ENCODE data around the gene ARHGAP12. TPM values are rescaled to one million over a fixed set of nuclear protein-coding genes. Genes with fewer than 3 reads are reported as not detected.
"Not testable (repeated sequence)": the region's sequence is repeated elsewhere in the genome, so short reads cannot be mapped to it uniquely, and the experiment has no call there.

The ARHGAP12 gene
- polyA plus RNA-seq, 1 donor = 47.2 TPM

DNA sequence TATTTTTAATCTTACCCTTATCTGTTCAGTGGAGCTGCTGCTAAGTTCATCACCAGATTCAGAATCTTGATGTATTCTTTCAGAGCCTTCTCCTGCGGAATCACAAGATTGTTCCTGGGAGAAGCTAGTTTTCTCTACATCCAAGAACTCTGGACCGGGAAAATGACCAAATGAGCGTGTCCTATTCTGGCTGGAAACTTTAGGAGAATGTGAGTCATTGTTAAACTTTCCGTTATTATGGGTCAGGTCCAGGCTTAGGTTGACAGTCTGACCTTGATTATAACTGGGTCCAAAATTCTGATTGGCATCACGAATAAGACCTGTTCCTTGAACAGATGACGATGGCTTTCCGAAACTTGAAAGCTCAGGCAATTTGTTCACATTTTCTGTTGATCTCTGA is 20.5 kb downstream of the ARHGAP12 start:
- H3K4me3 ChIP-seq (ENCODE audit: low read length) = no peak overlapping the region
- H3K36me3 ChIP-seq (ENCODE audit: control insufficient read depth, insufficient read depth, low read length) = peaks cover 24% of the 10 kb centered on the region
- peaks cover 4% of the 10 kb centered on the region for H3K4me1 ChIP-seq (ENCODE audit: control insufficient read depth, insufficient read depth, low read length)
- no CpG with 5 or more reads among the region's 7 CpGs for WGBS (ENCODE audit: insufficient coverage, low lambda C conversion rate)
- no peaks in the 10 kb centered on the region for H3K9me3 ChIP-seq (ENCODE audit: control insufficient read depth, low read depth, low read length)
- no peak overlapping the region for H3K27ac ChIP-seq (ENCODE audit: low read length)
- no peak for DNase-seq
- H3K27me3 ChIP-seq (ENCODE audit: control insufficient read depth, insufficient read depth, low read length) = no peaks in the 10 kb centered on the region

DNA sequence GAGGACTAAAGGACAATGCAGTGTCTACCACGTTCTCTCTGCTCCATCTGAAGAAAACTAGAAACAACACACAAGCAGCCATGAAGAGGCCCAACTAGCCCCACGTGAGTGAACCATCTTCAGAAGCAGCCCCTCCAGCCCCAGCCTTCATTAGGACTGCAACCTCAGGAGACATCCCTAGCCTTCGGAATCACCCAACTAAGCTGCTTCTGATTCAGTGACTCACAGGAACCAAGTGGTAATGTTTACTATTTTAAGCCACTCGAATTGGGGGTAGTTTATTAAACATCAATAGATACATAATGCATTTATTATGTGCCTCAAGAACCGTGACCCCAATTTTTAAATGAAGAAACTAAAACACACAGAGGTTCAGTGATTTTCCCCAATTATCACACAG is 22.6 kb downstream of the ARHGAP12 start:
- no peaks in the 10 kb centered on the region for H3K4me1 ChIP-seq (ENCODE audit: control insufficient read depth, insufficient read depth, low read length)
- WGBS (ENCODE audit: insufficient coverage, low lambda C conversion rate) = no CpG with 5 or more reads among the region's 5 CpGs
- no peaks in the 10 kb centered on the region for H3K9me3 ChIP-seq (ENCODE audit: control insufficient read depth, low read depth, low read length)
- H3K36me3 ChIP-seq (ENCODE audit: control insufficient read depth, insufficient read depth, low read length) = peaks cover 31% of the 10 kb centered on the region
- no peak overlapping the region for H3K4me3 ChIP-seq (ENCODE audit: low read length)
- no peak for DNase-seq
- no peak overlapping the region for H3K27ac ChIP-seq (ENCODE audit: low read length)
- H3K27me3 ChIP-seq (ENCODE audit: control insufficient read depth, insufficient read depth, low read length) = no peaks in the 10 kb centered on the region

DNA sequence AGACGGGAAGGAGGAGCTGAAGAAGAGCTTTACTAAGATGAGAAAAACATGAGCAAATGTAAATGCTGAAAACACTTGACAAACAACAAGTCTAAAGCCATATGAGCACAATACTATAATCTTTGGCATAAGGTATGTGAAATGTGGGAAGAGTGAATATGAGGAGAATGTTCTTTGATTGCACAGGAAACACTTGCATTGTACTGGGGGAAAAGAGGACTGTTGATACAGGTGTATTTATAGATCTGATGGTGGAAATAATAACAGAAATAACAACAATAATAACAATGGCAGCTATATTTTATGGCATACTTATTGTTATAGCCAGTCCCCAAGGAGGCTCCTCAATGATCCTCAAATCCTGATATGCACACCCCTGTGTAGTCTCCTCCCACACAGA is 23.0 kb downstream of the ARHGAP12 start:
- 80% methylated on average over 1 of the region's 1 CpG for WGBS (ENCODE audit: insufficient coverage, low lambda C conversion rate)
- no peaks in the 10 kb centered on the region for H3K27me3 ChIP-seq (ENCODE audit: control insufficient read depth, insufficient read depth, low read length)
- DNase-seq = no peak
- H3K36me3 ChIP-seq (ENCODE audit: control insufficient read depth, insufficient read depth, low read length) = peaks cover 33% of the 10 kb centered on the region
- H3K9me3 ChIP-seq (ENCODE audit: control insufficient read depth, low read depth, low read length) = no peaks in the 10 kb centered on the region
- H3K4me3 ChIP-seq (ENCODE audit: low read length) = no peak overlapping the region
- no peaks in the 10 kb centered on the region for H3K4me1 ChIP-seq (ENCODE audit: control insufficient read depth, insufficient read depth, low read length)
- no peak overlapping the region for H3K27ac ChIP-seq (ENCODE audit: low read length)

DNA sequence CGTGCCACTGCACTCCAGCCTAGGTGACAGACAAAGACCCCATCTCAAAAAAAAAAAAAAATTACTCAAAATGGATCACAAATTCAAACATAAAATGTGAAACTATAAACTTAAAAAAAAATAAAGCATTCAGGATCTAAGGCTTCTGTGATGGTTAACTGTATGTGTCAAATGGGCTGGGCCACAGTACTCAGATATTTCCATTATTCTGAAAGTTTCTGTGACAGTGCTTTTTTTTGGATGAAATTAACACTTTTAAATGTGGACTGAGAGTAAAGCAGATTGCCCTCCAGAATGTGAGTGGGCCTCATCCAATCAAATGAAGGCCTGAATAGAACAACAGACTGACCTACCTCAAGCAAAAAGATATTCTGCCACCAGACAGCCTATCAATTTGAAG is 26.0 kb downstream of the ARHGAP12 start:
- Histone ChIP-seq H3K4me3 (ENCODE audit: low read length) (no peak overlapping the region), H3K4me1 (ENCODE audit: control insufficient read depth, insufficient read depth, low read length) (no peaks in the 10 kb centered on the region), H3K27ac (ENCODE audit: low read length) (no peak overlapping the region), H3K9me3 (ENCODE audit: control insufficient read depth, low read depth, low read length) (no peaks in the 10 kb centered on the region), H3K27me3 (ENCODE audit: control insufficient read depth, insufficient read depth, low read length) (no peaks in the 10 kb centered on the region), H3K36me3 (ENCODE audit: control insufficient read depth, insufficient read depth, low read length) (peaks cover 30% of the 10 kb centered on the region)
- no CpG with 5 or more reads among the region's 1 CpG for WGBS (ENCODE audit: insufficient coverage, low lambda C conversion rate)
- no peak for DNase-seq

DNA sequence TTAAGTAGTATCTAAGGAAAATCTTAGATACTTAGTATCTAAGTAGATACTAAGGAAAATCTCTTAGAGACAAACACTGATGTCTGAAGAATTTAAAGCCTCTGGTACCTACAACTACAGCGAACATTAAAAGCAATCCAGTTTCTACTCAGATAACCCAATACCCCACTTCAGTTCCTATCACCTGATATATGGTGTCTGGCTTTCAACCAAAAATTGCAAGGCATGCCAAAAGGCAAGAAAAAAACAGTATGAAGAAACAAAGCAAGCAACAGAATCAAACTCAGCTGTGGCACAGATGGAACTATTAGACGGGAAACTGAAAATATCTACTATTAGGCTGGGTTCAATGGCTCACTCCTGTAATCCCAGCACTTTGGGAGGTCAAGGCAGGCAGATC is 31.1 kb downstream of the ARHGAP12 start:
- no peaks in the 10 kb centered on the region for H3K4me1 ChIP-seq (ENCODE audit: control insufficient read depth, insufficient read depth, low read length)
- H3K9me3 ChIP-seq (ENCODE audit: control insufficient read depth, low read depth, low read length) = no peaks in the 10 kb centered on the region
- H3K4me3 ChIP-seq (ENCODE audit: low read length) = no peak overlapping the region
- H3K27me3 ChIP-seq (ENCODE audit: control insufficient read depth, insufficient read depth, low read length) = no peaks in the 10 kb centered on the region
- no peak overlapping the region for H3K27ac ChIP-seq (ENCODE audit: low read length)
- peaks cover 13% of the 10 kb centered on the region for H3K36me3 ChIP-seq (ENCODE audit: control insufficient read depth, insufficient read depth, low read length)
- DNase-seq = no peak
- WGBS (ENCODE audit: insufficient coverage, low lambda C conversion rate) = no CpG with 5 or more reads among the region's 2 CpGs

DNA sequence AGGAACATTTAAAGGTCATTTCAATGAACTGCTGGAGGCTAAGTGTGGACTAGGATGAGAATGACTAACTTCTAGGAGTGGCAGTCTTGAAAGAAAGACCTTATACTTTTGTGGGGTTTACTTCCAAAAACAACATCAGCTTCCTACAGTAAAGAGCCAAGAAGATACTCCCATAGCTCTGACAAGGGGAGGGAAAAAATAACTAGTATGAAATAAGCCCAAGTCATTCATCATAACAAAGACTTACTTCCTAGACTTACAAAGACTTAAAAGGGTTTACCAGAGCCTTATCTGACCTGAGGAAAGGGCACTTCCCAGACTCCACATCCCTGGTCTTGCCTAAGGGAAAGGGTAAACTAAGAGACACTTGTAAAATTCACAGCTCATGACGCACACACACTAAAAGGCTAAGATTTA is 31.7 kb downstream of the ARHGAP12 start:
- Histone ChIP-seq H3K27me3 (ENCODE audit: control insufficient read depth, insufficient read depth, low read length) (no peaks in the 10 kb centered on the region), H3K9me3 (ENCODE audit: control insufficient read depth, low read depth, low read length) (no peaks in the 10 kb centered on the region), H3K36me3 (ENCODE audit: control insufficient read depth, insufficient read depth, low read length) (peaks cover 13% of the 10 kb centered on the region), H3K4me3 (ENCODE audit: low read length) (no peak overlapping the region), H3K27ac (ENCODE audit: low read length) (no peak overlapping the region), H3K4me1 (ENCODE audit: control insufficient read depth, insufficient read depth, low read length) (no peaks in the 10 kb centered on the region)
- no peak for DNase-seq
- no CpG with 5 or more reads among the region's 1 CpG for WGBS (ENCODE audit: insufficient coverage, low lambda C conversion rate)

DNA sequence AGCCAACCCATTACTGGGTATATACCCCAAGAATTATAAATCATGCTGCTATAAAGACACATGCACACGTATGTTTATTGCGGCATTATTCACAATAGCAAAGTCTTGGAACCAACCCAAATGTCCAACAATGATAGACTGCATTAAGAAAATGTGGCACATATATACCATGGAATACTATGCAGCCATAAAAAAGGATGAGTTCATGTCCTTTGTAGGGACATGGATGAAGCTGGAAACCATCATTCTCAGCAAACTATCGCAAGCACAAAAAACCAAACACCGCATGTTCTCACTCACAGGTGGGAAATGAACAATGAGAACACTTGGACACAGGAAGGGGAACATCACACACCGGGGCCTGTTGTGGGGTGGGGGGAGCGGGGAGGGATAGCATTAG is 32.9 kb downstream of the ARHGAP12 start:
- H3K4me3 ChIP-seq (ENCODE audit: low read length); DNase-seq; H3K27ac ChIP-seq (ENCODE audit: low read length); H3K4me1 ChIP-seq (ENCODE audit: control insufficient read depth, insufficient read depth, low read length); H3K36me3 ChIP-seq (ENCODE audit: control insufficient read depth, insufficient read depth, low read length); H3K9me3 ChIP-seq (ENCODE audit: control insufficient read depth, low read depth, low read length); H3K27me3 ChIP-seq (ENCODE audit: control insufficient read depth, insufficient read depth, low read length): not testable (repeated sequence)
- WGBS (ENCODE audit: insufficient coverage, low lambda C conversion rate) = no CpG with 5 or more reads among the region's 6 CpGs

DNA sequence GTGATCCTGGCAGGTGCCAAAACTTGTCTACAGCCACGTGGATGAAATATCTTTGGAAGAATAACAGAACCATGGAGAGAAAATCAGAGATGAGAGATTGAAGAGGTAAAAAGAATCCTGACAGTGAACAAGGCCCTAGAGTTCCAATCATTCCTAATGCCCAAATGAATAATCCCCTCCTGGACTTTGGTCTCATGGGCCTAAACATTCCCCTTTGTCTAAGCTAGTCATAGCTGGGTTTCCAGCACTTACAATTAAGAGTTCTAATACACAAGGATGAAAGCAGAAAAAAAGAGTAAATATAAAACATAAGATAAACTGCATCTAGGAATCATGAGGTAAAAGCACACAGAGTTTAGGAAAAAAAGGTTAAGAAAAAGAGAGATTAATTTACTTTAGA is 40.2 kb downstream of the ARHGAP12 start:
- no peak overlapping the region for H3K4me3 ChIP-seq (ENCODE audit: low read length)
- H3K27me3 ChIP-seq (ENCODE audit: control insufficient read depth, insufficient read depth, low read length) = no peaks in the 10 kb centered on the region
- no peak overlapping the region for H3K27ac ChIP-seq (ENCODE audit: low read length)
- no peaks in the 10 kb centered on the region for H3K9me3 ChIP-seq (ENCODE audit: control insufficient read depth, low read depth, low read length)
- no peaks in the 10 kb centered on the region for H3K36me3 ChIP-seq (ENCODE audit: control insufficient read depth, insufficient read depth, low read length)
- DNase-seq = no peak
- WGBS (ENCODE audit: insufficient coverage, low lambda C conversion rate) = 80% methylated on average over 1 of the region's 1 CpG
- H3K4me1 ChIP-seq (ENCODE audit: control insufficient read depth, insufficient read depth, low read length) = peaks cover 2% of the 10 kb centered on the region

DNA sequence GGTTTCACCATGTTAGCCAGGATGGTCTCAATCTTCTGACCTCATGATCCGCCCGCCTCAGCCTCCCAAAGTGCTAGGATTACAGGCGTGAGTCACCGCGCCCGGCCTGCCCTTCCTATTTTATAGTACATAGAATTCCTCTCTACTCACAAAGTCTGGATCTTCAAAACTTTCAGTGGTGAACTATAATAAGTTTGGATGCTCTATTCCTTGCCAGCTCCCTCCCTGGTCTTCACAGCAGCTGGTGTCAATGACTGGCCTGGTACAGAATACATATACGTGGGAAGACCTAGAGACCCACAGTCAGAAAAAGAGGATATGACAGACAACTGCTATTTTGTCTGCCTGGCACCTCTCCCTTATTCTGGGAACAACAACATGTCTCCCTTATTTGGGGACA is 40.8 kb downstream of the ARHGAP12 start:
- DNase-seq = no peak
- Histone ChIP-seq H3K36me3 (ENCODE audit: control insufficient read depth, insufficient read depth, low read length) (no peaks in the 10 kb centered on the region), H3K27ac (ENCODE audit: low read length) (no peak overlapping the region), H3K4me3 (ENCODE audit: low read length) (no peak overlapping the region), H3K27me3 (ENCODE audit: control insufficient read depth, insufficient read depth, low read length) (no peaks in the 10 kb centered on the region), H3K9me3 (ENCODE audit: control insufficient read depth, low read depth, low read length) (no peaks in the 10 kb centered on the region), H3K4me1 (ENCODE audit: control insufficient read depth, insufficient read depth, low read length) (peaks cover 2% of the 10 kb centered on the region)
- no CpG with 5 or more reads among the region's 7 CpGs for WGBS (ENCODE audit: insufficient coverage, low lambda C conversion rate)

DNA sequence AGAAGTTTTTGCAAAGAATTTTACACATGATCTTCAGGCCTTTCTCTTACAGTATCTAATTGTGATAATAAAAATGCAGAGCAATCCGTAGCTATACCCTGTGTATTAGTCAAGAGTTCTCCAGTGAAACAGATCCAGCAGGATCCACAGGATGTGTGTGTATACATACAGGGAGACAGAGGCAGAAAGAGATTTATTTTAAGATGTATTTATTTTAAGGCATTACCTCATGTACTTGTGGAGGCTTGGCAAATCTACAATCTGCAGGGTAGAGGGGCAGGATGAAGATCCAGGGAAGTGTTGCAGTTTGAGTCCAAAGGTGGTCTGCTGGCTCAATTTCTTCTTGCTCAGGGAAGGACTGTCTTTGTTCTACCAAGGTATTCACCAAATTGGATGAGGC is 41.7 kb downstream of the ARHGAP12 start:
- no peak for DNase-seq
- H3K36me3 ChIP-seq (ENCODE audit: control insufficient read depth, insufficient read depth, low read length) = no peaks in the 10 kb centered on the region
- H3K4me3 ChIP-seq (ENCODE audit: low read length) = no peak overlapping the region
- no peaks in the 10 kb centered on the region for H3K27me3 ChIP-seq (ENCODE audit: control insufficient read depth, insufficient read depth, low read length)
- H3K9me3 ChIP-seq (ENCODE audit: control insufficient read depth, low read depth, low read length) = no peaks in the 10 kb centered on the region
- peaks cover 2% of the 10 kb centered on the region for H3K4me1 ChIP-seq (ENCODE audit: control insufficient read depth, insufficient read depth, low read length)
- no peak overlapping the region for H3K27ac ChIP-seq (ENCODE audit: low read length)
- WGBS (ENCODE audit: insufficient coverage, low lambda C conversion rate) = 83% methylated on average over 1 of the region's 1 CpG

DNA sequence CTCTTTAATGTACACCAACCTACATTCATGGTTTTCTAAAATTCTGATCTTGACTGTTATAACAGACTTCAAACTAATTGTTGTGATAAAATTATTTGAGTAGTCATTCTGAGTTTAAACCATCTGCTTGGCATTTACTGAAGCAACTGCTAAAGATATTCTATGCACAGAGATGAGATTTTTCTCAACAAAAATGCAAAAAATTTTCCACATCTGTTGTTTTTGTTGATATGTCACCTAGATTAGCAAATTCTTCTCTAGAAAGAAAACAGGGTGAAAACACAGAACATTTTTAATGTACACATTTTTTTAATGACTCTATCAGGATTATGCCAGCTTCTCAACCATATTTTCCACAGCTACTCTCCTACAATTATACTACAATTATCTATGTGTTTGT is 42.7 kb downstream of the ARHGAP12 start:
- H3K4me1 ChIP-seq (ENCODE audit: control insufficient read depth, insufficient read depth, low read length) = peaks cover 3% of the 10 kb centered on the region
- H3K36me3 ChIP-seq (ENCODE audit: control insufficient read depth, insufficient read depth, low read length) = no peaks in the 10 kb centered on the region
- H3K27ac ChIP-seq (ENCODE audit: low read length) = no peak overlapping the region
- H3K27me3 ChIP-seq (ENCODE audit: control insufficient read depth, insufficient read depth, low read length) = no peaks in the 10 kb centered on the region
- no peak for DNase-seq
- no peaks in the 10 kb centered on the region for H3K9me3 ChIP-seq (ENCODE audit: control insufficient read depth, low read depth, low read length)
- H3K4me3 ChIP-seq (ENCODE audit: low read length) = no peak overlapping the region
